Mesothelial cell of epicardium (in vitro differentiated cells): Measurements from ENCODE around the gene NKAIN2. TPM values are rescaled to one million over a fixed set of nuclear protein-coding genes. Genes with fewer than 3 reads are reported as not detected.
"Not testable (repeated sequence)": the region's sequence is repeated elsewhere in the genome, so short reads cannot be mapped to it uniquely, and the experiment has no call there.

Experiments used
- DNase-seq, 2 experiments: peaks; one replicate each; pipeline ENCODE4 v3.0.0; 2021; ENCODE audit warnings: low spot score in 2 of 2; ENCODE audit not compliant: unreplicated experiment in 2 of 2
- H3K27ac Mint-ChIP-seq: 2 replicates; pipeline ENCODE4 v1.8.0; 2021; ENCODE audit warnings: mixed read lengths
- H3K27me3 Mint-ChIP-seq: 2 replicates; pipeline ENCODE4 v1.8.0; 2021; ENCODE audit warnings: low read depth, mixed read lengths
- H3K36me3 Mint-ChIP-seq: 2 replicates; pipeline ENCODE4 v1.8.0; 2021; ENCODE audit warnings: mixed read lengths
- H3K4me1 Mint-ChIP-seq: 2 replicates; pipeline ENCODE4 v1.8.0; 2021; ENCODE audit warnings: mixed read lengths
- H3K4me3 Mint-ChIP-seq: 2 replicates; pipeline ENCODE4 v1.8.0; 2021; ENCODE audit warnings: mild to moderate bottlenecking, moderate library complexity, mixed read lengths
- H3K9me3 Mint-ChIP-seq: 2 replicates; pipeline ENCODE4 v1.8.0; 2021; ENCODE audit warnings: mixed read lengths
- total RNA-seq: library from RNA; stranded (reverse); gene quantifications from 3 replicates; pipeline ENCODE4 v1.2.1, GENCODE V29; 2021
- TF ChIP-seq, protein P1 (sequence below): fragments of 200-600 bp; sonication (generic); IDR thresholded peaks from one replicate; pipeline ENCODE4 v1.5.0; 2021; ENCODE audit warnings: antibody characterized with exemption; ENCODE audit not compliant: unreplicated experiment

Gene NKAIN2
- total RNA-seq, 1 donor from 2014 or later = 1.6 TPM

DNA sequence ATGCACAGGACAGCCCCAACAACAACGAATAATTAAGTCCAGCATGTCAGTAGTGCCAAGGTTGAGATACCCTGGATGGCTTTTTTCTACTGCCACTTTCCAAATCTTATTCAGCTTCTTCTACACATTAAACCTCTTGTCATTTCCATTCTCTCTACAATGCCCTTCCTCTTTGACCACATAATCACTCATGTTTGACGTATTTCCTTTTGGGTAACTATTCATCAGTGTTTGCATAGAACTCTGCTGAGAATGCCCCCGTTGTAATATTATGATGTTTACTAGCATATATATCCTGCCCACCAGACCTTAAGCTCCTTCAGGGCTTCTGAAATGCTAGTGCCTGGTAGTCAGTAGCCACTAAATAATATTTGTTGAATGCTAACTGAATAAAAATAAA is 643.3 kb downstream of the NKAIN2 start:
- H3K36me3 Mint-ChIP-seq = no peaks in the 10 kb centered on the region
- no peaks in the 10 kb centered on the region for H3K9me3 Mint-ChIP-seq
- no peak overlapping the region for H3K4me3 Mint-ChIP-seq
- TF ChIP-seq, protein P1, sequence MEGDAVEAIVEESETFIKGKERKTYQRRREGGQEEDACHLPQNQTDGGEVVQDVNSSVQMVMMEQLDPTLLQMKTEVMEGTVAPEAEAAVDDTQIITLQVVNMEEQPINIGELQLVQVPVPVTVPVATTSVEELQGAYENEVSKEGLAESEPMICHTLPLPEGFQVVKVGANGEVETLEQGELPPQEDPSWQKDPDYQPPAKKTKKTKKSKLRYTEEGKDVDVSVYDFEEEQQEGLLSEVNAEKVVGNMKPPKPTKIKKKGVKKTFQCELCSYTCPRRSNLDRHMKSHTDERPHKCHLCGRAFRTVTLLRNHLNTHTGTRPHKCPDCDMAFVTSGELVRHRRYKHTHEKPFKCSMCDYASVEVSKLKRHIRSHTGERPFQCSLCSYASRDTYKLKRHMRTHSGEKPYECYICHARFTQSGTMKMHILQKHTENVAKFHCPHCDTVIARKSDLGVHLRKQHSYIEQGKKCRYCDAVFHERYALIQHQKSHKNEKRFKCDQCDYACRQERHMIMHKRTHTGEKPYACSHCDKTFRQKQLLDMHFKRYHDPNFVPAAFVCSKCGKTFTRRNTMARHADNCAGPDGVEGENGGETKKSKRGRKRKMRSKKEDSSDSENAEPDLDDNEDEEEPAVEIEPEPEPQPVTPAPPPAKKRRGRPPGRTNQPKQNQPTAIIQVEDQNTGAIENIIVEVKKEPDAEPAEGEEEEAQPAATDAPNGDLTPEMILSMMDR = no peak
- peaks cover 13% of the 10 kb centered on the region for H3K27me3 Mint-ChIP-seq
- no peak for DNase-seq
- no peaks in the 10 kb centered on the region for H3K4me1 Mint-ChIP-seq
- no peak overlapping the region for H3K27ac Mint-ChIP-seq

DNA sequence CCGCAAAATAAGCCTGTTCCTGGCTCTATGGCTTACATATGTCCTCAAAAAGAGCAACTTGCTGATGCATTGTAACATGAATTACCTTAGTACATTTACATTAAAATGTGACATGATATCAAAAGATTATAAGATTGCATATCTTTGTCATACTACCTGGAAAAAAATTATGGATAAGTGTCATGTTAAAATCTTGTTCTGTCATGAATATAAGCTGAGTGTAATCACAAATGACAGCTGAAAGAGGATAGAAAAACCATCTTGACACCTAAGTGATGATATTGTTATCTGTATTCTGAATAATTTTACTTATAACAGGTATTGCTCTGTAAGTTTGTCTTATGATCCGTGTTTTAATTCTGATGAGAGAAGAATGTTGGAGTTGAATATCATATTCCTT is 655.6 kb downstream of the NKAIN2 start:
- Mint-ChIP-seq H3K27me3 (peaks cover 8% of the 10 kb centered on the region), H3K9me3 (peaks cover under 1% of the 10 kb centered on the region), H3K36me3 (no peaks in the 10 kb centered on the region), H3K27ac (no peak overlapping the region), H3K4me1 (no peaks in the 10 kb centered on the region), H3K4me3 (no peak overlapping the region)
- DNase-seq = no peak
- TF ChIP-seq, protein P1 = no peak

DNA sequence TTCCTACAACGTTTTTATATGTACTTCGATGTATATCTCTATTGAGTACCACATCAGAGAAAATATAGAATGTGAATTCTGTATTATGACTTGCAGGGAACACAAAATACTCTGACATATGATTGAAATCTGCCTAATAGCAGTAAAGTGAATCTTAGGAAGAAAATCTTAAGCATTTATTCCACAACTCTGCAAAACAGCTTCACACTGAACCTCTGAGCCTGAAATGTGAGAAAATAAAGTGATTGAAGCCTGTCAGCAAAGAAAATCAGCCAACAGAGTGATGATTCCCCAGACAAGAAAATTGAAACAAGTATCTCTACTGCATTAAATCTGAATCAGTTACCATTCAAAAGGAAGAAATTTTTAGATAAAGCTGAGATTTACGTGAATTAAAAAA is 659.1 kb downstream of the NKAIN2 start:
- Mint-ChIP-seq H3K36me3 (no peaks in the 10 kb centered on the region), H3K4me1 (peaks cover 1% of the 10 kb centered on the region), H3K27ac (no peak overlapping the region), H3K9me3 (peaks cover 3% of the 10 kb centered on the region), H3K4me3 (no peak overlapping the region), H3K27me3 (peaks cover 10% of the 10 kb centered on the region)
- TF ChIP-seq, protein P1 = no peak
- DNase-seq = no peak

DNA sequence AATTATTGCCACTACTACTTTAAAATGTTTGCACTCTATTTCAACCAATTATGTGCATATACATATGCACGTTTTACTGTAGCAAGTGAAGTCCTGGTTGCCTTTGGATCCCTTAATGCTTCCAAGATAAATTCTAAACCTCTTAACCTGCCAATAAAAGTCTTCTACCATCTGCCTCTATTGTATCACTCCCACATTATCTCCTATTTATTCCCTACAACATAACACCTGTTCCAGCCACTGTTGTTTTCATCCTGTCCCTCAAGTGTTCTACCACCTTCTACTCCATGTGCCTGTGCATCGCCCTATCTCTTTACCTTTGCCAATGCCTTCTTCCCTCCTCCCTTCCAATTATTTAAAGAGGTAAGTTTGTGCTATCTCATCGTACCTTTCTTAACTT is 659.6 kb downstream of the NKAIN2 start:
- peaks cover 1% of the 10 kb centered on the region for H3K4me1 Mint-ChIP-seq
- H3K27me3 Mint-ChIP-seq = peaks cover 10% of the 10 kb centered on the region
- TF ChIP-seq, protein P1 = no peak
- H3K4me3 Mint-ChIP-seq = no peak overlapping the region
- DNase-seq = no peak
- no peak overlapping the region for H3K27ac Mint-ChIP-seq
- H3K9me3 Mint-ChIP-seq = peaks cover 3% of the 10 kb centered on the region
- no peaks in the 10 kb centered on the region for H3K36me3 Mint-ChIP-seq

DNA sequence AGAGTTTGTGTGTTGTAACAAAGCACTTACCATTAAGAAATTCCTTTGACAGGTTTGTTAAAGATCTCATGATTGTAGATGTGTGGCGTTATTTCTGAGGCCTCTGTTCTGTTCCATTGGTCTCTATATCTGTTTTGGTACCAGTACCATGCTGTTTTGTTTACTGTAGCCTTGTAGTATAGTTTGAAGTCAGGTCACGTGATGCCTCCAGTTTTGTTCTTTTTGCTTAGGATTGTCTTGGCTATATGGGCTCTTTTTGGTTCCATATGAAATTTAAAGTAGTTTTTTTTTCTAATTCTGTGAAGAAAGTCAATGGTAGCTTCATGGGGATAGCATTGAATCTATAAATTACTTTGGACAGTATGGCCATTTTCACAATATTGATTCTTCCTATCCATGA is 660.9 kb downstream of the NKAIN2 start:
- DNase-seq, H3K4me3 Mint-ChIP-seq: not testable (repeated sequence)

DNA sequence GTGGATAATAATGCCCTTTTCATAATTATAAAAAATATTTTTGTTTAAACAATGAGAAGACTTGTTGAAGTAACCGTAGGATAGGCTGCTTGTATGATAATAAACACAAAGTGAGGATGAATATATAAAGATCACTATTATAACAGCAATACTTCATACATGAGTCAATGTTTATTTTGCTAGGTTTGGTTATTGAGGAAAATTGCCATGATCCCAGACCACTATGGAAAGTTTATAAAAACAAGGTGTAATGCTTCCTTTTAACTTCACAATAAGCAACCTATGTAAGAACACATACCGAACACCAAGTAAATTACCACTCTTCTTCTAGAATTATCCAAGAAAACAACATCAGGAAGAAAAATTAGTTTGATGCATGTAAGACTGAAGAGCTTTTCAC is 663.3 kb downstream of the NKAIN2 start:
- Mint-ChIP-seq H3K4me1 (peaks cover 1% of the 10 kb centered on the region), H3K36me3 (no peaks in the 10 kb centered on the region), H3K27me3 (peaks cover 10% of the 10 kb centered on the region), H3K9me3 (peaks cover 3% of the 10 kb centered on the region), H3K27ac (no peak overlapping the region), H3K4me3 (no peak overlapping the region)
- TF ChIP-seq, protein P1 = no peak
- no peak for DNase-seq

More for the DNA sequence above, 660.9 kb downstream of the NKAIN2 start:
- not testable (repeated sequence) for H3K9me3 Mint-ChIP-seq, H3K4me1 Mint-ChIP-seq, H3K27ac Mint-ChIP-seq, H3K36me3 Mint-ChIP-seq
- peaks cover 13% of the 10 kb centered on the region for H3K27me3 Mint-ChIP-seq
